Measurements from ENCODE around the gene OR10H3. TPM values are rescaled to one million over a fixed set of nuclear protein-coding genes. Genes with fewer than 3 reads are reported as not detected.

OR10H3 gene
- polyA plus RNA-seq, 1 donor (not counting 4 experiments of a cell fraction or from before 2014, with no cell fraction given), result not detected

DNA sequence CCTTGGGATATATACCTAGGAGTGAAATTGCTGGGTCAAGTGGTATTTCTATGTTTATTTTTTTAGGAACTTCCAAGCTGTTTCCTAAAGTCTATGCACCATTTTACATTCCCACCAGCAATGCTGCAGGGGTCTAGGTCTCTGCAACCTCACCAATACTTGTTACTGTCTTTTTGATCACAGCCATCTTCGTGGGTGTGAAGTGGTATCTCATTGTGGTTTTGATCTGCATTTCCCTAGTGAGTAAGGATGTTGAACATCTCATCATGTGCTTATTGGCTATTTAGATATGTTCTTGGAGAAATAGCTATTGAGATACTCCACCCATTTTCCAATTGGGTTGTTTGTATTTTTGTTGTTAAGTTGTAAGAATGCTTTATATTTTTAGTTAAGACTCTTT lies 7.2 kb upstream of the OR10H3 start:
- H3K4me3 ChIP-seq (ENCODE audit: control insufficient read depth in 2 of 3, extremely low read depth in 1 of 3, insufficient read depth in 2 of 3, low read depth in 1 of 3, low read length in 3 of 3), result no peak overlapping the region
- no peaks in the 10 kb centered on the region for H3K4me1 ChIP-seq (ENCODE audit: control insufficient read depth, extremely low read depth, insufficient read depth, low read length)
- no peaks in the 10 kb centered on the region for H3K79me2 ChIP-seq (ENCODE audit: control insufficient read depth, insufficient read depth, low read length)
- FAIRE-seq, result no peak
- H3K9me3 ChIP-seq (ENCODE audit: control insufficient read depth, low read depth, low read length), result no peaks in the 10 kb centered on the region
- dilution Hi-C loops (cut with MboI; ENCODE audit: extremely low pct_ligation_motif_present, low sequenced_read_pairs), result no loop called here
- no peak overlapping the region for H3K4me2 ChIP-seq (ENCODE audit: control insufficient read depth, extremely low read depth, insufficient read depth, low read depth, low read length)
- no peak overlapping the region for H3K27ac ChIP-seq (ENCODE audit: control insufficient read depth, insufficient read depth, low read length)
- no peaks in the 10 kb centered on the region for H4K20me1 ChIP-seq (ENCODE audit: control insufficient read depth, extremely low read depth, insufficient read depth, low read length)
- TF ChIP-seq, protein P1, sequence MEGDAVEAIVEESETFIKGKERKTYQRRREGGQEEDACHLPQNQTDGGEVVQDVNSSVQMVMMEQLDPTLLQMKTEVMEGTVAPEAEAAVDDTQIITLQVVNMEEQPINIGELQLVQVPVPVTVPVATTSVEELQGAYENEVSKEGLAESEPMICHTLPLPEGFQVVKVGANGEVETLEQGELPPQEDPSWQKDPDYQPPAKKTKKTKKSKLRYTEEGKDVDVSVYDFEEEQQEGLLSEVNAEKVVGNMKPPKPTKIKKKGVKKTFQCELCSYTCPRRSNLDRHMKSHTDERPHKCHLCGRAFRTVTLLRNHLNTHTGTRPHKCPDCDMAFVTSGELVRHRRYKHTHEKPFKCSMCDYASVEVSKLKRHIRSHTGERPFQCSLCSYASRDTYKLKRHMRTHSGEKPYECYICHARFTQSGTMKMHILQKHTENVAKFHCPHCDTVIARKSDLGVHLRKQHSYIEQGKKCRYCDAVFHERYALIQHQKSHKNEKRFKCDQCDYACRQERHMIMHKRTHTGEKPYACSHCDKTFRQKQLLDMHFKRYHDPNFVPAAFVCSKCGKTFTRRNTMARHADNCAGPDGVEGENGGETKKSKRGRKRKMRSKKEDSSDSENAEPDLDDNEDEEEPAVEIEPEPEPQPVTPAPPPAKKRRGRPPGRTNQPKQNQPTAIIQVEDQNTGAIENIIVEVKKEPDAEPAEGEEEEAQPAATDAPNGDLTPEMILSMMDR (optimal IDR thresholded peaks at IDR 0.05 in 1 of 3, IDR thresholded peaks at IDR 0.05 in 1 of 3, conservative IDR thresholded peaks at IDR 0.05 in 1 of 3; ENCODE audit: extremely low read depth in 1 of 3, insufficient read depth in 2 of 3, low read length in 3 of 3), result no peak
- no peak for TF ChIP-seq EZH2 (IDR thresholded peaks at IDR 0.05; ENCODE audit: low read length)
- H3K9ac ChIP-seq (ENCODE audit: control insufficient read depth, extremely low read depth, insufficient read depth, low read length), result no peak overlapping the region
- no peaks in the 10 kb centered on the region for H3K27me3 ChIP-seq (ENCODE audit: control insufficient read depth, extremely low read depth, insufficient read depth, low read length)
- H2AFZ ChIP-seq (ENCODE audit: control insufficient read depth, low read length), result no peak overlapping the region
- H3K36me3 ChIP-seq (ENCODE audit: control insufficient read depth in 2 of 2, extremely low read depth in 1 of 2, insufficient read depth in 2 of 2, low read length in 2 of 2), result no peaks in the 10 kb centered on the region
- DNase-seq (ENCODE audit: low read depth, low spot score), result no peak
- H3K9me1 ChIP-seq (ENCODE audit: control insufficient read depth, extremely low read depth, insufficient read depth, low read length), result no peaks in the 10 kb centered on the region

DNA sequence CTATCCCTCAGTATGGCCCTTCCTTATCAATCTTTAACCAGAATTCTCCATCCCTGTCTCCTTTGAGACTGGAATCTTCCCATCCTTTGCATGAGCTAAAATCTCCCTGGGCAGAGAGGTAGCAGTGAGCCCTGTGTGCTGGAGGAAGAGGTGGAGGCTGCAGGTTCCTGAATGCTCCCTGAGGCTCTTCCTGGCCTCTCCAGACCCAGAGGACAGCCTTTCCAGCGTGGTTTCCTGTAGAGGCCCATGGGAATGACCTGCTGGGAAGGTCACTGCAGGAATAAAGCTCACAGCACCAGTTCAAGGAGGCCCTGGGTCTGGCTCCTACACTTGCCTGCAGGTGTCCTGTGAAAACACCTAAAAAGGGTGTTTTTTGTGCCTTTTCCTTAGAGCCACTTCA lies 5.4 kb upstream of the OR10H3 start:
- Histone ChIP-seq H4K20me1 (ENCODE audit: control insufficient read depth, extremely low read depth, insufficient read depth, low read length) (no peaks in the 10 kb centered on the region), H2AFZ (ENCODE audit: control insufficient read depth, low read length) (no peak overlapping the region), H3K36me3 (ENCODE audit: control insufficient read depth in 2 of 2, extremely low read depth in 1 of 2, insufficient read depth in 2 of 2, low read length in 2 of 2) (no peaks in the 10 kb centered on the region), H3K9me3 (ENCODE audit: control insufficient read depth, low read depth, low read length) (no peaks in the 10 kb centered on the region), H3K9ac (ENCODE audit: control insufficient read depth, extremely low read depth, insufficient read depth, low read length) (no peak overlapping the region), H3K27me3 (ENCODE audit: control insufficient read depth, extremely low read depth, insufficient read depth, low read length) (no peaks in the 10 kb centered on the region), H3K79me2 (ENCODE audit: control insufficient read depth, insufficient read depth, low read length) (no peaks in the 10 kb centered on the region), H3K4me1 (ENCODE audit: control insufficient read depth, extremely low read depth, insufficient read depth, low read length) (no peaks in the 10 kb centered on the region), H3K4me2 (ENCODE audit: control insufficient read depth, extremely low read depth, insufficient read depth, low read depth, low read length) (no peak overlapping the region), H3K4me3 (ENCODE audit: control insufficient read depth in 2 of 3, extremely low read depth in 1 of 3, insufficient read depth in 2 of 3, low read depth in 1 of 3, low read length in 3 of 3) (no peak overlapping the region), H3K9me1 (ENCODE audit: control insufficient read depth, extremely low read depth, insufficient read depth, low read length) (no peaks in the 10 kb centered on the region), H3K27ac (ENCODE audit: control insufficient read depth, insufficient read depth, low read length) (no peak overlapping the region)
- dilution Hi-C loops (cut with MboI; ENCODE audit: extremely low pct_ligation_motif_present, low sequenced_read_pairs), result no loop called here
- TF ChIP-seq, protein P1 (optimal IDR thresholded peaks at IDR 0.05 in 1 of 3, IDR thresholded peaks at IDR 0.05 in 1 of 3, conservative IDR thresholded peaks at IDR 0.05 in 1 of 3; ENCODE audit: extremely low read depth in 1 of 3, insufficient read depth in 2 of 3, low read length in 3 of 3), result no peak
- no peak for TF ChIP-seq EZH2 (IDR thresholded peaks at IDR 0.05; ENCODE audit: low read length)
- DNase-seq (ENCODE audit: low read depth, low spot score) (no peak), FAIRE-seq (no peak)

All from keratinocyte (primary cell).